H1 (cell line): ENCODE measurements around the gene RGS8. TPM values are rescaled to one million over a fixed set of nuclear protein-coding genes. Genes with fewer than 3 reads are reported as not detected.

Experiments used
- CTCF ChIA-PET: fragments of 300-600 bp; sonication (Branson Sonifier 250); formaldehyde crosslinking; loops from one replicate; lab custom pipeline; 2021; ENCODE audit not compliant: partially characterized antibody; lab: Charles Lee
- POLR2A ChIA-PET: fragments of 300-600 bp; sonication (Branson Sonifier 250); formaldehyde crosslinking; loops from one replicate; lab custom pipeline; 2021; ENCODE audit warnings: inconsistent platforms; ENCODE audit not compliant: partially characterized antibody; lab: Charles Lee
- DNase-seq, 2 experiments: peaks; one replicate each; pipeline versions ENCODE4 v3.0.0 to v3.0.0-alpha.2; 2010 to 2022; ENCODE audit warnings: low spot score in 2 of 2, low read depth in 1 of 2, mixed read lengths in 1 of 2
- FAIRE-seq: peaks from 2 replicates; lab custom pipeline; 2011; peaks lifted over from hg19 to GRCh38; lab: Jason Lieb, UNC
- H2AFZ ChIP-seq: 2 replicates; pipeline ENCODE4 v1.8.1; 2012; ENCODE audit warnings: low read length, inconsistent platforms
- H2AK5ac ChIP-seq: 2 replicates; pipeline ENCODE4 v1.6.1; 2013; ENCODE audit warnings: low read depth, low read length
- H2BK120ac ChIP-seq: replicated peaks from 2 replicates; pipeline ENCODE3; 2013; ENCODE audit warnings: low read depth, low read length, inconsistent platforms
- H2BK12ac ChIP-seq: 2 replicates; pipeline ENCODE4 v1.6.1; 2013; ENCODE audit warnings: low read depth, low read length
- H2BK15ac ChIP-seq: 2 replicates; pipeline ENCODE4 v1.6.1; 2013; ENCODE audit warnings: low read length
- H2BK20ac ChIP-seq: 2 replicates; pipeline ENCODE4 v1.6.1; 2013; ENCODE audit warnings: low read length
- H2BK5ac ChIP-seq: 2 replicates; pipeline ENCODE4 v1.6.1; 2013; ENCODE audit warnings: low read depth, low read length
- H3K14ac ChIP-seq: 2 replicates; pipeline ENCODE4 v1.6.1; 2013; ENCODE audit warnings: inconsistent platforms; ENCODE audit not compliant: insufficient read length
- H3K18ac ChIP-seq: 2 replicates; pipeline ENCODE4 v1.6.1; 2013; ENCODE audit warnings: low read length; ENCODE audit errors: extremely low read depth
- H3K23ac ChIP-seq: 2 replicates; pipeline ENCODE4 v1.6.1; 2013; ENCODE audit warnings: inconsistent platforms; ENCODE audit not compliant: insufficient read length
- H3K23me2 ChIP-seq: 2 replicates; pipeline ENCODE4 v1.6.1; 2013; ENCODE audit warnings: low read depth, low read length
- H3K27ac ChIP-seq: 2 replicates; pipeline ENCODE4 v1.6.1; 2011; ENCODE audit warnings: low read depth, low read length, inconsistent platforms
- H3K27me3 ChIP-seq, 4 experiments: replicated peaks in 1 of 4; 1 replicate in 1 of 4; 2 replicates in 3 of 4; pipeline versions ENCODE4 v1.6.1 to v1.8.1; 2011 to 2013; ENCODE audit warnings: low read length in 3 of 4, mild to moderate bottlenecking in 3 of 4, inconsistent platforms in 2 of 4, mixed read lengths in 2 of 4, moderate library complexity in 1 of 4; ENCODE audit not compliant: control insufficient read depth in 3 of 4, insufficient read depth in 3 of 4; ENCODE audit errors: extremely low read depth in 1 of 4
- H3K36me3 ChIP-seq, 4 experiments: 2 replicates each; pipeline versions ENCODE4 v1.6.1 to v1.8.1; 2011 to 2013; ENCODE audit warnings: mild to moderate bottlenecking in 4 of 4, low read length in 3 of 4, moderate library complexity in 2 of 4, control low read depth in 1 of 4, inconsistent platforms in 1 of 4; ENCODE audit not compliant: insufficient read depth in 4 of 4, control insufficient read depth in 2 of 4
- H3K4ac ChIP-seq: replicated peaks from 2 replicates; pipeline ENCODE3; 2013; ENCODE audit warnings: low read length, low read depth, mixed read lengths, inconsistent platforms; ENCODE audit not compliant: insufficient read length
- H3K4me1 ChIP-seq, 4 experiments: replicated peaks in 1 of 4; 1 replicate in 1 of 4; 2 replicates in 3 of 4; pipeline versions ENCODE4 v1.6.1 to v1.8.1; 2011 to 2013; ENCODE audit warnings: low read length in 3 of 4, inconsistent platforms in 2 of 4, mixed read lengths in 1 of 4; ENCODE audit not compliant: insufficient read depth in 4 of 4, control insufficient read depth in 3 of 4
- H3K4me2 ChIP-seq, 2 experiments: 2 replicates each; pipeline versions ENCODE4 v1.6.1 to v1.8.1; 2011 to 2013; ENCODE audit warnings: low read depth in 2 of 2, low read length in 2 of 2, control low read depth in 1 of 2, inconsistent platforms in 1 of 2, mild to moderate bottlenecking in 1 of 2; ENCODE audit not compliant: insufficient read depth in 1 of 2
- H3K4me3 ChIP-seq, 4 experiments: fragments of 200-600, 300-600 bp in 1 of 4; sonication (generic), shearing (Covaris generic), sonication (Bioruptor Twin) in 1 of 4; 2 replicates each; pipeline versions ENCODE4 v1.5.1 to v1.8.1; 2011 to 2016; ENCODE audit warnings: low read length in 4 of 4, low read depth in 3 of 4, control low read depth in 2 of 4, inconsistent platforms in 2 of 4, mild to moderate bottlenecking in 2 of 4, mixed read lengths in 1 of 4, moderate library complexity in 1 of 4; ENCODE audit not compliant: insufficient read depth in 2 of 4; ENCODE audit errors: extremely low read depth in 1 of 4
- H3K56ac ChIP-seq: replicated peaks from 2 replicates; pipeline ENCODE3; 2013; ENCODE audit warnings: low read depth, mild to moderate bottlenecking, mixed read lengths, low read length, inconsistent platforms; ENCODE audit not compliant: insufficient read length
- H3K79me1 ChIP-seq: 2 replicates; pipeline ENCODE4 v1.6.1; 2013; ENCODE audit warnings: low read depth, low read length, control low read depth
- H3K79me2 ChIP-seq, 2 experiments: 2 replicates each; pipeline versions ENCODE4 v1.6.1 to v1.8.1; 2012 to 2013; ENCODE audit warnings: low read length in 2 of 2, mild to moderate bottlenecking in 2 of 2, inconsistent platforms in 1 of 2; ENCODE audit not compliant: insufficient read depth in 2 of 2, control insufficient read depth in 1 of 2
- H3K9ac ChIP-seq, 4 experiments: replicated peaks in 1 of 4; 1 replicate in 1 of 4; 2 replicates in 3 of 4; pipeline versions ENCODE4 v1.6.1 to v1.8.1; 2011 to 2013; ENCODE audit warnings: low read depth in 3 of 4, low read length in 3 of 4, control low read depth in 2 of 4, mild to moderate bottlenecking in 2 of 4, moderate library complexity in 2 of 4, inconsistent platforms in 1 of 4; ENCODE audit errors: extremely low read depth in 1 of 4
- H3K9me3 ChIP-seq, 2 experiments: 2 replicates each; pipeline versions ENCODE4 v1.6.1 to v1.8.1; 2012 to 2013; ENCODE audit warnings: mild to moderate bottlenecking in 2 of 2, moderate library complexity in 2 of 2, control low read depth in 1 of 2, inconsistent platforms in 1 of 2, low read depth in 1 of 2, low read length in 1 of 2, mixed read lengths in 1 of 2; ENCODE audit not compliant: insufficient read depth in 2 of 2
- H4K20me1 ChIP-seq, 2 experiments: replicated peaks in 1 of 2; 2 replicates each; pipeline versions ENCODE3 to v1.8.1; 2011 to 2013; ENCODE audit warnings: inconsistent platforms in 2 of 2, low read length in 2 of 2, mild to moderate bottlenecking in 1 of 2; ENCODE audit not compliant: insufficient read depth in 2 of 2, control insufficient read depth in 1 of 2
- H4K5ac ChIP-seq: 2 replicates; pipeline ENCODE4 v1.6.1; 2013; ENCODE audit warnings: low read length, low read depth, mixed read lengths, inconsistent platforms; ENCODE audit not compliant: insufficient read length
- H4K8ac ChIP-seq: 2 replicates; pipeline ENCODE4 v1.8.0; 2013; ENCODE audit warnings: mild to moderate bottlenecking, moderate library complexity, low read length, inconsistent platforms; ENCODE audit not compliant: insufficient read depth; ENCODE audit errors: extremely low read depth
- H4K91ac ChIP-seq: replicated peaks from 2 replicates; pipeline ENCODE3; 2013; ENCODE audit warnings: low read length, mixed read lengths, inconsistent platforms; ENCODE audit not compliant: insufficient read length
- ASH2L ChIP-seq: fragments of 200-600, 300-600 bp; sonication (generic); IDR thresholded peaks from one replicate; pipeline ENCODE4 v1.7.1; 2017; ENCODE audit warnings: low read length
- E2F6 ChIP-seq: IDR thresholded peaks from 2 replicates; pipeline ENCODE4 v1.6.1; 2012; ENCODE audit warnings: inconsistent platforms
- EGR1 ChIP-seq: IDR thresholded peaks from 2 replicates; pipeline ENCODE4 v1.6.1; 2011; ENCODE audit warnings: low read depth, low read length, borderline replicate concordance
- EP300 ChIP-seq, 2 experiments: IDR thresholded peaks; 1 replicate in 1 of 2; 2 replicates in 1 of 2; pipeline ENCODE4 v1.6.1; 2011 to 2012; ENCODE audit warnings: low read depth in 2 of 2, low read length in 2 of 2, mild to moderate bottlenecking in 2 of 2, borderline replicate concordance in 1 of 2, inconsistent platforms in 1 of 2, moderate library complexity in 1 of 2
- JUND ChIP-seq: IDR thresholded peaks from 2 replicates; pipeline ENCODE4 v1.6.1; 2011; ENCODE audit warnings: mild to moderate bottlenecking, improper control_type of control experiment, low read length
- RBBP5 ChIP-seq: IDR thresholded peaks from 2 replicates; pipeline ENCODE4 v1.7.1; 2012; ENCODE audit warnings: low read depth, mild to moderate bottlenecking, inconsistent platforms, low read length, moderate library complexity, borderline replicate concordance
- RFX5 ChIP-seq: IDR thresholded peaks from 2 replicates; pipeline ENCODE4 v1.6.1; 2011; ENCODE audit warnings: low read depth, low read length, improper control_type of control experiment, borderline replicate concordance
- SIX5 ChIP-seq: IDR thresholded peaks from 2 replicates; pipeline ENCODE4 v1.6.1; 2011; ENCODE audit warnings: mild to moderate bottlenecking, low read depth, low read length
- TCF12 ChIP-seq: IDR thresholded peaks from 2 replicates; pipeline ENCODE4 v1.6.1; 2011; ENCODE audit warnings: low read depth, mild to moderate bottlenecking, low read length
- WGBS, 2 experiments: shearing (Covaris generic) in 1 of 2; methylation state at CpG; one replicate each; pipeline versions ENCODE4 v1.1.6 to v1.1.7; 2013 to 2015; ENCODE audit warnings: low lambda C conversion rate in 2 of 2, mixed read lengths in 2 of 2, inconsistent platforms in 1 of 2, low coverage in 1 of 2, missing lambda C conversion rate in 1 of 2; ENCODE audit not compliant: insufficient replicate concordance in 2 of 2, insufficient coverage in 1 of 2, insufficient read length in 1 of 2; ENCODE audit errors: extremely low coverage in 1 of 2, missing lambda C conversion rate in 1 of 2; 5-methylcytosine and 5-hydroxymethylcytosine counted together
- polyA plus RNA-seq, 7 experiments: library from polyadenylated mRNA; depleted of rRNA in 3 of 7; stranded (reverse) in 5 of 7; unstranded in 2 of 7; fragments of >200 nt in 5 of 7; fragments of 200-250 nt in 2 of 7; gene quantifications; 1 replicate in 5 of 7; 2 replicates in 1 of 7; 4 replicates in 1 of 7; pipeline versions ENCODE4 v1.2.1 to v1.2.3, GENCODE V29; 2011 to 2013; ENCODE audit warnings: missing spikeins in 2 of 7, mixed read lengths in 2 of 7
- total RNA-seq: library from RNA; stranded (reverse); fragmentation: NEBNext Ultra II Directional; extraction: Animal tissue kit (Norgen Biotek cat#: 25700); gene quantifications from 2 replicates; pipeline ENCODE4 v1.2.1, GENCODE V29; 2021
- TF ChIP-seq, protein P1 (sequence below): IDR thresholded peaks from 2 replicates; pipeline ENCODE4 v1.6.1; 2011; ENCODE audit warnings: low read length, improper control_type of control experiment

Gene RGS8
- total and polyA plus RNA-seq, 2 of the 8 experiments (the other 6 are each of a cell fraction or from before 2014, with no cell fraction given), result 0.13 to 0.23 TPM

DNA sequence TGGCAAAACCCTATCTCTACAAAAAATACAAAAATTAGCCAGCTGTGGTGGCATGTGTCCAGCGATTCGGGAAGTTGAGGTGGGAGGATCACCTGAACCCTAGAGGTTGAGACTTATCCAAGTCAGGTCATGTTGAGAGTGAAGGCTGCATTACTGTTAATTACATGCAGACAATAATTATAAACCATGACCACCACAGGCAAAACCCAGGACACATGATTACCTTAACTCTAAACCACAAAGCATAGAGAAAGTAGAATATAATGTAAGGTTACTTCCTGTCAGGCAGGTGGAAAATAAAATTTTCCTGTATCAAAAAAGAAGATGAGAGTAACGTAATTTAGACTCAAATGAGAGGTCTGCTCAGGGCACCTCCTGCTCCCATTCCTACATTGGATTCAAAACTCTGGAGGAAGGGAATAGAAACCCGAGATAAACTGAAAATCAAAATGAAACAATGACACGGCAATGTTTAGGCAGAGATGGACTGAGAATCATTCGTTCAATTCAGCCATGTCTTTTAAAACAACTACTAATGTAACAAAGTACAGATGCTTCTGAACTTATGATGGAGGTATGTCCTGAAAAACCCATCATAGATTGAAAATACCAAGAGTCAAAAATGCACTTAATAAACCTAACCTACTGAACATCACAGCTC, 33.6 kb downstream of the RGS8 start:
- Histone ChIP-seq H2BK20ac (no peak overlapping the region), H2BK5ac (no peak overlapping the region)
- TF ChIP-seq EGR1 (no peak), EP300 (IDR thresholded peaks at IDR 0.05; ENCODE audit: borderline replicate concordance in 1 of 2, low read depth in 2 of 2, low read length in 2 of 2) (no peak), E2F6 (no peak), RFX5 (no peak), JUND (no peak), ASH2L (no peak), TCF12 (no peak), RBBP5 (no peak), SIX5 (no peak)
- TF ChIP-seq, protein P1, sequence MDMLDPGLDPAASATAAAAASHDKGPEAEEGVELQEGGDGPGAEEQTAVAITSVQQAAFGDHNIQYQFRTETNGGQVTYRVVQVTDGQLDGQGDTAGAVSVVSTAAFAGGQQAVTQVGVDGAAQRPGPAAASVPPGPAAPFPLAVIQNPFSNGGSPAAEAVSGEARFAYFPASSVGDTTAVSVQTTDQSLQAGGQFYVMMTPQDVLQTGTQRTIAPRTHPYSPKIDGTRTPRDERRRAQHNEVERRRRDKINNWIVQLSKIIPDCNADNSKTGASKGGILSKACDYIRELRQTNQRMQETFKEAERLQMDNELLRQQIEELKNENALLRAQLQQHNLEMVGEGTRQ, result no peak

More for the DNA sequence above, 33.6 kb downstream of the RGS8 start:
- H3K4ac ChIP-seq, result no peak overlapping the region
- no peak overlapping the region for H4K8ac ChIP-seq
- no peak overlapping the region for H4K91ac ChIP-seq
- H3K36me3 ChIP-seq, result no peaks in the 10 kb centered on the region
- no peak overlapping the region for H2AK5ac ChIP-seq
- no peaks in the 10 kb centered on the region; a peak in 1 of 7 replicates for H3K27me3 ChIP-seq
- no peak overlapping the region for H3K56ac ChIP-seq
- H4K20me1 ChIP-seq, result no peaks in the 10 kb centered on the region
- no peak overlapping the region for H3K9ac ChIP-seq
- H2AFZ ChIP-seq, result no peak overlapping the region
- no peak overlapping the region for H2BK120ac ChIP-seq
- no peak overlapping the region for H3K18ac ChIP-seq
- no peak overlapping the region for H2BK12ac ChIP-seq
- no peaks in the 10 kb centered on the region for H3K79me2 ChIP-seq
- no peak overlapping the region for H2BK15ac ChIP-seq
- no peaks in the 10 kb centered on the region for H3K23me2 ChIP-seq
- H3K14ac ChIP-seq, result no peak overlapping the region
- CTCF ChIA-PET, result interaction anchor here (0.9 to 2.3 kb wide), 2 partner anchors 52 to 61 kb away, joined by 3 to 8 read pairs; no protein-coding TSS in a partner anchor
- no peaks in the 10 kb centered on the region for H3K9me3 ChIP-seq
- POLR2A ChIA-PET, result no interaction called here
- no peak overlapping the region for H3K4me2 ChIP-seq
- no peaks in the 10 kb centered on the region for H3K79me1 ChIP-seq
- H3K27ac ChIP-seq, result no peak overlapping the region
- no peak overlapping the region for H3K4me3 ChIP-seq
- no peaks in the 10 kb centered on the region for H3K4me1 ChIP-seq
- H3K23ac ChIP-seq, result no peak overlapping the region
- WGBS, 2 experiments, result 88% methylated on average over 6 of the region's 6 CpGs; no CpG with 5 or more reads in 1 of the 2 experiments
- H4K5ac ChIP-seq, result no peak overlapping the region
- FAIRE-seq (no peak), DNase-seq (no peak)
